Activated T-cell treated with anti-CD3 and anti-CD28 coated beads, Interleukin-2, amount 50 U/mL, for 24 hours (primary cell): ENCODE data around the gene TIAM1.

Source experiments
- DNase-seq: peaks from one replicate; pipeline ENCODE4 v3.0.0-alpha.2; 2020
- H3K27ac Mint-ChIP-seq: 2 replicates; pipeline ENCODE4 v1.8.0; 2020; ENCODE audit warnings: mild to moderate bottlenecking, mixed read lengths
- H3K27me3 Mint-ChIP-seq: 2 replicates; pipeline ENCODE4 v1.8.0; 2020; ENCODE audit warnings: mixed read lengths
- H3K36me3 Mint-ChIP-seq: 2 replicates; pipeline ENCODE4 v1.8.0; 2020; ENCODE audit warnings: low read depth, mixed read lengths
- H3K4me1 Mint-ChIP-seq: 2 replicates; pipeline ENCODE4 v1.8.0; 2020; ENCODE audit warnings: low read depth, mixed read lengths
- H3K4me3 Mint-ChIP-seq: 2 replicates; pipeline ENCODE4 v1.8.0; 2020; ENCODE audit warnings: mild to moderate bottlenecking, moderate library complexity, mixed read lengths
- H3K9me3 Mint-ChIP-seq: 2 replicates; pipeline ENCODE4 v1.8.0; 2020; ENCODE audit warnings: mixed read lengths

TIAM1 gene

GRCh38 chr21:31364253-31364945, 20.3 kb upstream of the TIAM1 start:
- H3K27me3 Mint-ChIP-seq = no peaks in the 10 kb centered on the region
- peaks cover 9% of the 10 kb centered on the region for H3K9me3 Mint-ChIP-seq
- peaks cover 59% of the 10 kb centered on the region for H3K4me1 Mint-ChIP-seq
- no peak overlapping the region for H3K4me3 Mint-ChIP-seq
- H3K36me3 Mint-ChIP-seq = no peaks in the 10 kb centered on the region
- no peak for DNase-seq
- H3K27ac Mint-ChIP-seq = peak overlapping the region; percentile 68

- no peaks in the 10 kb centered on the region for H3K27me3 Mint-ChIP-seq
- H3K36me3 Mint-ChIP-seq = no peaks in the 10 kb centered on the region
- peaks cover 11% of the 10 kb centered on the region for H3K9me3 Mint-ChIP-seq
- peak overlapping the region; percentile 4 for H3K4me3 Mint-ChIP-seq
- peaks cover 59% of the 10 kb centered on the region for H3K4me1 Mint-ChIP-seq
- peak overlapping the region; percentile 68 for H3K27ac Mint-ChIP-seq
- DNase-seq = no peak
Measured at GRCh38 chr21:31363720-31364119, 19.7 kb upstream of the TIAM1 start.

- H3K4me1 Mint-ChIP-seq = peaks cover 49% of the 10 kb centered on the region
- no peak overlapping the region for H3K27ac Mint-ChIP-seq
- peaks cover 13% of the 10 kb centered on the region for H3K9me3 Mint-ChIP-seq
- H3K27me3 Mint-ChIP-seq = no peaks in the 10 kb centered on the region
- DNase-seq = no peak
- H3K36me3 Mint-ChIP-seq = no peaks in the 10 kb centered on the region
- no peak overlapping the region for H3K4me3 Mint-ChIP-seq
Measured at GRCh38 chr21:31360717-31361116, 16.7 kb upstream of the TIAM1 start.

- Mint-ChIP-seq H3K9me3 (peaks cover 11% of the 10 kb centered on the region), H3K4me3 (no peak overlapping the region), H3K4me1 (peaks cover 50% of the 10 kb centered on the region), H3K27me3 (no peaks in the 10 kb centered on the region), H3K36me3 (no peaks in the 10 kb centered on the region), H3K27ac (no peak overlapping the region)
- DNase-seq = no peak
Measured at GRCh38 chr21:31358158-31358557, 14.1 kb upstream of the TIAM1 start.

- H3K27me3 Mint-ChIP-seq = no peaks in the 10 kb centered on the region
- no peak overlapping the region for H3K4me3 Mint-ChIP-seq
- peaks cover 11% of the 10 kb centered on the region for H3K9me3 Mint-ChIP-seq
- no peak overlapping the region for H3K27ac Mint-ChIP-seq
- no peaks in the 10 kb centered on the region for H3K36me3 Mint-ChIP-seq
- H3K4me1 Mint-ChIP-seq = peaks cover 55% of the 10 kb centered on the region
- no peak for DNase-seq
Measured at GRCh38 chr21:31356440-31356839, 12.4 kb upstream of the TIAM1 start.

GRCh38 chr21:31354604-31355443, 10.8 kb upstream of the TIAM1 start:
- H3K4me3 Mint-ChIP-seq = peak overlapping the region; percentile 61
- peak; percentile 72 for DNase-seq
- H3K27ac Mint-ChIP-seq = peak overlapping the region; percentile 97
- peaks cover 9% of the 10 kb centered on the region for H3K36me3 Mint-ChIP-seq
- peaks cover 14% of the 10 kb centered on the region for H3K9me3 Mint-ChIP-seq
- H3K27me3 Mint-ChIP-seq = no peaks in the 10 kb centered on the region
- peaks cover 58% of the 10 kb centered on the region for H3K4me1 Mint-ChIP-seq

GRCh38 chr21:31354122-31354521, 10.1 kb upstream of the TIAM1 start:
- DNase-seq = no peak
- Mint-ChIP-seq H3K4me3 (peak overlapping the region; percentile 43), H3K27me3 (no peaks in the 10 kb centered on the region), H3K27ac (peak overlapping the region; percentile 97), H3K9me3 (peaks cover 12% of the 10 kb centered on the region), H3K36me3 (peaks cover 9% of the 10 kb centered on the region), H3K4me1 (peaks cover 59% of the 10 kb centered on the region)

- DNase-seq = no peak
- Mint-ChIP-seq H3K27me3 (no peaks in the 10 kb centered on the region), H3K9me3 (peaks cover 12% of the 10 kb centered on the region), H3K4me3 (no peak overlapping the region), H3K27ac (peak overlapping the region; percentile 87), H3K4me1 (peaks cover 61% of the 10 kb centered on the region), H3K36me3 (peaks cover 9% of the 10 kb centered on the region)
Measured at GRCh38 chr21:31352836-31353235, 8.8 kb upstream of the TIAM1 start.

- Mint-ChIP-seq H3K36me3 (peaks cover 9% of the 10 kb centered on the region), H3K4me3 (no peak overlapping the region), H3K9me3 (peaks cover 12% of the 10 kb centered on the region), H3K27me3 (no peaks in the 10 kb centered on the region), H3K27ac (peak overlapping the region; percentile 64), H3K4me1 (peaks cover 68% of the 10 kb centered on the region)
- no peak for DNase-seq
Measured at GRCh38 chr21:31351960-31352359, 7.9 kb upstream of the TIAM1 start.

- H3K27ac Mint-ChIP-seq = peak overlapping the region; percentile 64
- H3K4me3 Mint-ChIP-seq = no peak overlapping the region
- H3K36me3 Mint-ChIP-seq = peaks cover 9% of the 10 kb centered on the region
- H3K27me3 Mint-ChIP-seq = no peaks in the 10 kb centered on the region
- no peak for DNase-seq
- H3K9me3 Mint-ChIP-seq = peaks cover 12% of the 10 kb centered on the region
- peaks cover 68% of the 10 kb centered on the region for H3K4me1 Mint-ChIP-seq
Measured at GRCh38 chr21:31351438-31351837, 7.4 kb upstream of the TIAM1 start.

GRCh38 chr21:31349208-31349607, 5.1 kb upstream of the TIAM1 start:
- H3K27me3 Mint-ChIP-seq = no peaks in the 10 kb centered on the region
- H3K9me3 Mint-ChIP-seq = peaks cover 9% of the 10 kb centered on the region
- H3K27ac Mint-ChIP-seq = no peak overlapping the region
- DNase-seq = no peak
- H3K36me3 Mint-ChIP-seq = peaks cover 9% of the 10 kb centered on the region
- H3K4me3 Mint-ChIP-seq = no peak overlapping the region
- H3K4me1 Mint-ChIP-seq = peaks cover 61% of the 10 kb centered on the region

- Mint-ChIP-seq H3K9me3 (peaks cover 9% of the 10 kb centered on the region), H3K36me3 (peaks cover 18% of the 10 kb centered on the region), H3K4me1 (peaks cover 63% of the 10 kb centered on the region), H3K4me3 (no peak overlapping the region), H3K27ac (no peak overlapping the region), H3K27me3 (no peaks in the 10 kb centered on the region)
- DNase-seq = no peak
Measured at GRCh38 chr21:31348188-31348587, 4.1 kb upstream of the TIAM1 start.

GRCh38 chr21:31347435-31348032, 3.5 kb upstream of the TIAM1 start:
- Mint-ChIP-seq H3K27ac (no peak overlapping the region), H3K9me3 (peaks cover 9% of the 10 kb centered on the region), H3K27me3 (no peaks in the 10 kb centered on the region), H3K36me3 (peaks cover 23% of the 10 kb centered on the region), H3K4me1 (peaks cover 64% of the 10 kb centered on the region), H3K4me3 (no peak overlapping the region)
- no peak for DNase-seq

GRCh38 chr21:31346256-31346821, 2.3 kb upstream of the TIAM1 start:
- peaks cover 9% of the 10 kb centered on the region for H3K9me3 Mint-ChIP-seq
- H3K4me1 Mint-ChIP-seq = peaks cover 62% of the 10 kb centered on the region
- H3K4me3 Mint-ChIP-seq = no peak overlapping the region
- no peaks in the 10 kb centered on the region for H3K27me3 Mint-ChIP-seq
- H3K27ac Mint-ChIP-seq = no peak overlapping the region
- DNase-seq = no peak
- peaks cover 26% of the 10 kb centered on the region for H3K36me3 Mint-ChIP-seq
